BLaER1 treated with 17β-estradiol and CSF1 and Interleukin-3, amounts not matched to agents 10 nM and 100 nM (cell line): ENCODE results near the gene ARRB1.

Experiments used
- H3K27ac ChIP-seq, 11 experiments: shearing (Covaris generic); formaldehyde crosslinking; 2 replicates each; pipeline ENCODE4 v1.8.1; 2022
- H3K27me3 ChIP-seq, 11 experiments: shearing (Covaris generic); formaldehyde crosslinking; 2 replicates each; pipeline ENCODE4 v1.8.1; 2022
- H3K36me3 ChIP-seq, 11 experiments: shearing (Covaris generic); formaldehyde crosslinking; 2 replicates each; pipeline ENCODE4 v1.8.1; 2022
- H3K4me1 ChIP-seq, 10 experiments: shearing (Covaris generic); formaldehyde crosslinking; 2 replicates each; pipeline ENCODE4 v1.8.1; 2022
- H3K4me2 ChIP-seq, 11 experiments: shearing (Covaris generic); formaldehyde crosslinking; 2 replicates each; pipeline ENCODE4 v1.8.1; 2022
- H3K4me3 ChIP-seq, 10 experiments: shearing (Covaris generic); formaldehyde crosslinking; 2 replicates each; pipeline ENCODE4 v1.8.1; 2022
- H3K9ac ChIP-seq, 11 experiments: shearing (Covaris generic); formaldehyde crosslinking; 2 replicates each; pipeline ENCODE4 v1.8.1; 2022
- H3K9me3 ChIP-seq, 11 experiments: shearing (Covaris generic); formaldehyde crosslinking; replicated peaks in 1 of 11; 2 replicates each; pipeline ENCODE4 v1.8.1; 2022
- H4K20me1 ChIP-seq, 11 experiments: shearing (Covaris generic); formaldehyde crosslinking; 2 replicates each; pipeline ENCODE4 v1.8.1; 2022
- Cebpa-rat ChIP-seq, 11 experiments: shearing (Covaris generic); IDR thresholded peaks; 2 replicates each; pipeline ENCODE4 v1.8.1; 2022

ARRB1 gene

DNA sequence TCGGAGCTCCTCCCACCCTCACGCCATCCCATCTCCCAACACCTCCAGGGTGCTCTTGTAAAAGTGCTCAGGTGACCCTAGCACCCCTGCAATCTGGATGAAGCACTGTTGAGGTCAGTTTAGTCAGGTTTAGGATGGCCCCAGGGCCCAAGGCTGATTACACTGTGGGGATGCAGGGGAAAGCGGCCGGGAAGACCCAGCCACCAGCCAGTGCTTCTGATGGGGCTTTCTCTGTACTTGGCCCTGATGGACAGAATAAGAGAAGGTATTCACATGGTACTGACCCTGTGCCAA, 82.1 kb downstream of the ARRB1 start:
- Histone ChIP-seq H3K27ac (no peak overlapping the region), H3K27me3 (no peaks in the 10 kb centered on the region), H3K36me3 (peaks cover 44 to 92% (median 82%) of the 10 kb centered on the region in 11 experiments), H3K4me2 (no peak overlapping the region), H3K4me3 (no peak overlapping the region), H3K9me3 (no peaks in the 10 kb centered on the region), H4K20me1 (peaks cover 0 to 81% (median 0%) of the 10 kb centered on the region in 11 experiments; a peak in 5 of 22 replicates), H3K4me1 (peaks cover 53 to 69% (median 59%) of the 10 kb centered on the region in 10 experiments), H3K9ac (no peak overlapping the region)
- no peak for TF ChIP-seq Cebpa-rat (IDR thresholded peaks at IDR 0.05)

DNA sequence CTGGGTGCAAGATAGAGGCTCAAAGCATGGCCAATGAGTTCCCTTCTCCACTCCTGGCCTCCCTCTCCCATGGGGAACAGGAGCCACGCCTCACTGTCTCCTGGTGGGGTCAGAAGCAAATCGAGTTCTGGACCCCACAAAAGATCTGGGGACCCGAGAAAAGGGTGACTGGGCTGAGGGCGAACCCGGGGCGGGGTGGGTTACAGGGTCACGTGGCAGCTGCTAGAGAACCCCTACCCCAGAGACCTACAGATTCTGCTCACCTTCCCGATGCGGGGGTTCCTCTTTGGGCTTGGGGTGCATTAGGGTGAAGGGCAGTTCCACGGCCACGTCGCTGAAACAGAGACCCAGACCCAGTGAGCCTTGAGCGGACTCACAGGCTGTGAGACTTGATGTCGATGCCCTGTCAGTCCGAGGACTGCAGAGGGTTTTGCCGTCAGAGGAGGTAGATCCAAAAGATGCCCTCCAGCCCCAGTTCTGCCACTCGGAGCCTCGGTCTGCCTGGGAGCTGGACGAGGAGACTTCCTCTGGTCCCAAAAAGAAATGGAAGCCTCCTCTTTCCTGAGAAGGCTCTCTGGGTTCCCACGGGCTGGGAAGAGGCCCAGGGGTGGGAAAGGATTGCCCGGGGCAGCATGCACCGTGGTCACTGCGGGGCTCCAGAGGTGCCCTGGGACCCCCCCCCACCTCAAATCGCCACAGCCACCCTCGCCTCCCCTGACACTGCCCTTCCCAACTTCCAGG, 82.7 kb downstream of the ARRB1 start:
- H3K36me3 ChIP-seq: peaks cover 38 to 87% (median 77%) of the 10 kb centered on the region in 11 experiments
- no peak overlapping the region for H3K4me3 ChIP-seq
- H3K27ac ChIP-seq: no peak overlapping the region
- no peak overlapping the region for H3K9ac ChIP-seq
- H4K20me1 ChIP-seq: peaks cover 0 to 81% (median 0%) of the 10 kb centered on the region in 11 experiments; a peak in 5 of 22 replicates
- H3K4me1 ChIP-seq: peaks cover 53 to 69% (median 59%) of the 10 kb centered on the region in 10 experiments
- no peak overlapping the region for H3K4me2 ChIP-seq
- no peaks in the 10 kb centered on the region for H3K27me3 ChIP-seq
- no peaks in the 10 kb centered on the region for H3K9me3 ChIP-seq
- no peak for TF ChIP-seq Cebpa-rat (IDR thresholded peaks at IDR 0.05)

DNA sequence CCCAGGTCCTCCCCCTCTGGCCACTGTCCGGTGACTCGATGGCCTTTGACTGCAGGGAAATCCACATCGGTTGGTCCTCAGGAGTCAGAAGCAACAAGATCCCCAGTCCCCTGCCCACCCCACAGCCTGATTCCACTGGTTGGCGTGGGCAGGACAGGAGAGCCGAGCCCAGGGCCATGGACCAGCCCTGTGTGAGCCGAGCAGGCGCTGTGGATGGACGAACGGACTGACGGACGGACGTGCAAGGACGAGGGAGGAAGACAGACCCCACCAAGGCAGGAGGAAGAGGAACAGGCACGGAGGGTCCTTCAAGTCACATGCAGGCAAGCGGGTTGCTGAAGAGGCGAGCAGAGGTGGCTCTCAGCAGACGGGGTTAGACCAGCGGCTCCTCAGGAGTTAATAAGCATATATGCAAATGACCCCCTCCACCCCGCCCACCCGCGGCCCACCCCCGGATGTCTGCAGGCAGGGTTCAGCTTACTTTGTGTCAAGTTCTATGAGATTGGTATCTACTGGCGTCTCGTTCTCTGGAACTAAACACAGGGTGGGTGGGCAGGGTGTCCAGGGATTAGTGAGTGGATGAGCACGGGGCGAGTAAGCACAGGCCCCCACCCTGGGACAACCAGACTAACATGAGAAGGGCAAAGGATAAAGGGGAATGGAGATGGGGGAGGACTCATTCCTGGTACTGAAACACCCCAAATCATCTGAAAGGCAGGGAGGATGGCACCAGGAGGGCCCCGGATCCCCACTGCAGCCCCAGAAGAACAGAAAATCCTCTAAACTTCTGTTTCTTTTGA, 84.1 kb downstream of the ARRB1 start:
- H3K4me1 ChIP-seq: peaks cover 51 to 69% (median 59%) of the 10 kb centered on the region in 10 experiments
- no peak for TF ChIP-seq Cebpa-rat (IDR thresholded peaks at IDR 0.05)
- peaks cover 30 to 73% (median 64%) of the 10 kb centered on the region in 11 experiments for H3K36me3 ChIP-seq
- peaks cover 0 to 81% (median 0%) of the 10 kb centered on the region in 11 experiments; a peak in 6 of 22 replicates for H4K20me1 ChIP-seq
- H3K4me3 ChIP-seq: no peak overlapping the region
- peak overlapping the region in 3 of 11 experiments; percentile 30 to 74 (median 71); a peak in 3 of 22 replicates for H3K27ac ChIP-seq
- peak overlapping the region in 1 of 11 experiments; percentile 39; a peak in 1 of 22 replicates for H3K9ac ChIP-seq
- H3K27me3 ChIP-seq: no peaks in the 10 kb centered on the region
- H3K9me3 ChIP-seq: no peaks in the 10 kb centered on the region
- peak overlapping the region in 5 of 11 experiments; percentile 68 to 80 (median 76); a peak in 10 of 22 replicates for H3K4me2 ChIP-seq

DNA sequence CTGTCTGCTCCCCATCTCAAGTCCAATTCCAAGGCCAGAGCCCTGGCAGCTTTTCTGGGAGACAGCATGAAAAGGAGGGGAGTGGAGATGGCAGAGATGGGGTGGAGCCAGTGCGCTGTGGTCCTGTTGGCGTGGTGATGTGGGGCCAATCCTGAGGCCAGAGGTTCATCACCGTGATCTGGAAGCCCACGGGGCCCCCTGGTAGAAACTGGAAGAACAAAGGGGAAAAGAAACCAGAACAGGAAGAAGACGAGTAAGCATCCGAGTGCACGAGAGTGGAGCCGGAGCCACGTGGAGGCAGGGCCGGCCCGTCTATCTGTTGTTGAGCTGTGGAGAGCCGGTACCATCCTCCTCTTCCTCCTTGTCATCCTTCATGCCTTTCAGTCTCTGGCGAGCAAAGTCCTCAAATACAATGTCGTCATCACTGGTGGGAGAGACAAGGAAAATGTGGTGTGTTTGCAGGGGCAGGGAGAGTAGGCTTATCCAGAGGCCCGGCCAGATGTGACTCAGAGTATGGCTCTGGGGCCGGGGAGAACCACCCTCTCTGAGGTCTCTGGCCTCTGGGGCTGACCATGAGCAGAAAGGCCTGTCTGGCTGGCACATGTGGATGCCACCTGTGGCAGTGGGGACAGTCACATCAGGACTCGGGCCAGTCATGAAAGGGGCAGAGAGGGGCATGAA, 85.5 kb downstream of the ARRB1 start:
- H3K27me3 ChIP-seq: no peaks in the 10 kb centered on the region
- H3K4me3 ChIP-seq: no peak overlapping the region
- H3K4me2 ChIP-seq: peak overlapping the region; percentile 50 to 80 (median 63); a peak in 21 of 22 replicates
- peak overlapping the region in 10 of 11 experiments; percentile 16 to 52 (median 36); a peak in 12 of 22 replicates for H3K9ac ChIP-seq
- peak overlapping the region in 10 of 11 experiments; percentile 30 to 90 (median 68); a peak in 20 of 22 replicates for H3K27ac ChIP-seq
- H4K20me1 ChIP-seq: peaks cover 0 to 84% (median 0%) of the 10 kb centered on the region in 11 experiments; a peak in 6 of 22 replicates
- H3K4me1 ChIP-seq: peaks cover 48 to 81% (median 62%) of the 10 kb centered on the region in 10 experiments
- TF ChIP-seq Cebpa-rat (IDR thresholded peaks at IDR 0.05): no peak
- H3K36me3 ChIP-seq: peaks cover 25 to 59% (median 50%) of the 10 kb centered on the region in 11 experiments
- H3K9me3 ChIP-seq: no peaks in the 10 kb centered on the region

GRCh38 chr11:75264971-75265370, 86.5 kb downstream of the ARRB1 start:
- peak overlapping the region in 8 of 11 experiments; percentile 62 to 90 (median 72); a peak in 17 of 22 replicates for H3K27ac ChIP-seq
- no peaks in the 10 kb centered on the region for H3K27me3 ChIP-seq
- H3K4me1 ChIP-seq: peaks cover 56 to 91% (median 66%) of the 10 kb centered on the region in 10 experiments
- no peak for TF ChIP-seq Cebpa-rat (IDR thresholded peaks at IDR 0.05)
- H3K36me3 ChIP-seq: peaks cover 24 to 50% (median 41%) of the 10 kb centered on the region in 11 experiments; a peak in 21 of 22 replicates
- H4K20me1 ChIP-seq: peaks cover 0 to 78% (median 0%) of the 10 kb centered on the region in 11 experiments; a peak in 6 of 22 replicates
- peak overlapping the region; percentile 65 to 96 (median 88) for H3K4me2 ChIP-seq
- H3K4me3 ChIP-seq: no peak overlapping the region
- no peaks in the 10 kb centered on the region for H3K9me3 ChIP-seq
- H3K9ac ChIP-seq: peak overlapping the region in 3 of 11 experiments; percentile 67 to 77 (median 69); a peak in 5 of 22 replicates

DNA sequence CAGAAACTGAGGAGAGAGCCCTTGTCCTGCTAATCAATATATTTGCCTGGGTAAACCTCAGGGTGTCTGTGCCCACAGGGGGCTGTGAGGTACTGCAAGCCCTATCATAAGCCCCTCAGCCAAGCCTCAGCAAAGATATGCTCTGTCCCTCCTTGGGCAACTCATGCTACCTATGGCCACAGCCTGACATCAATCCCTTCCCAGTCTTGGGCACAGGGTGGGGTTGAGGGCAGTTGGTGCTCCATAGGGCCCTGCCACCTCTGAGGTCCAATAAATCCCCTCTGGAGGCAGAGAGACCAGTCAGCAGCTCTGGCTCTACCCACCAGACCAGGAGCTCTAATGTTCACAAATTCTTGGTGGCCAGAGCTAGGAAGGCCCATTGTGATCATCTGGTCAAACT, 87.1 kb downstream of the ARRB1 start:
- TF ChIP-seq Cebpa-rat (IDR thresholded peaks at IDR 0.05): no peak
- peaks cover 18 to 43% (median 35%) of the 10 kb centered on the region in 11 experiments; a peak in 20 of 22 replicates for H3K36me3 ChIP-seq
- peak overlapping the region in 8 of 11 experiments; percentile 29 to 77 (median 60); a peak in 13 of 22 replicates for H3K9ac ChIP-seq
- H3K4me2 ChIP-seq: peak overlapping the region; percentile 65 to 96 (median 88)
- peaks cover 0 to 72% (median 0%) of the 10 kb centered on the region in 11 experiments; a peak in 6 of 22 replicates for H4K20me1 ChIP-seq
- peaks cover 56 to 89% (median 66%) of the 10 kb centered on the region in 10 experiments for H3K4me1 ChIP-seq
- H3K4me3 ChIP-seq: peak overlapping the region in 1 of 10 experiments; percentile 16; a peak in 1 of 20 replicates
- H3K27ac ChIP-seq: peak overlapping the region in 9 of 11 experiments; percentile 22 to 90 (median 65); a peak in 17 of 22 replicates
- no peaks in the 10 kb centered on the region for H3K27me3 ChIP-seq
- H3K9me3 ChIP-seq: no peaks in the 10 kb centered on the region

DNA sequence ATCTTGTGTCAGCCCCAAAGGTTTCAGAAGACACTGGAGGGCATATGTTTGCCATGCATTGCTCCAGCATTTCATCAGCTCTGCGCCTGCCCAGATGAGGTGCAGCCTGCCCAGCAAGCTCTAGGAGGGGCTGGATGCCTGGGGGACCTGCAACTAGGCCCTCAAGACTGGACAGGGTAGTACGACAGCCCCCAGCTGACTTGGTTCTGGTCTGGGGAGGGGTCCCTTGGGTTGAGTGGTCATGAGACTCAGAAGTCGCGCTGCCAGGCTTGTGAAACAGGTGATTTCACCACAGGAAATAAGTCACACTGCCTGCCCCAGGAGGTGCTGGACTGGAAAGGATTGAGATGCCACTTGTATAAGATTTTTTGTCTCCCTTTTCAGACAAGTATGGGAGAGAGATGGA, 87.5 kb downstream of the ARRB1 start:
- Histone ChIP-seq H3K36me3 (peaks cover 14 to 39% (median 31%) of the 10 kb centered on the region in 11 experiments; a peak in 19 of 22 replicates), H3K9ac (peak overlapping the region in 8 of 11 experiments; percentile 29 to 77 (median 60); a peak in 12 of 22 replicates), H4K20me1 (peaks cover 0 to 68% (median 0%) of the 10 kb centered on the region in 11 experiments; a peak in 6 of 22 replicates), H3K4me2 (peak overlapping the region; percentile 65 to 96 (median 88)), H3K27ac (peak overlapping the region in 9 of 11 experiments; percentile 22 to 90 (median 65); a peak in 17 of 22 replicates), H3K4me1 (peaks cover 56 to 85% (median 66%) of the 10 kb centered on the region in 10 experiments), H3K27me3 (no peaks in the 10 kb centered on the region), H3K9me3 (no peaks in the 10 kb centered on the region), H3K4me3 (peak overlapping the region in 1 of 10 experiments; percentile 16; a peak in 1 of 20 replicates)
- TF ChIP-seq Cebpa-rat (IDR thresholded peaks at IDR 0.05): peak in 2 of 11 experiments; percentile 30 to 58; a peak in 1 of 22 replicates
